Fibroblast of lung (primary cell): Measurements from ENCODE around the gene KIAA1549.

Experiments used
- CTCF ChIP-seq, 2 donors: IDR thresholded peaks in 1 of 2; conservative IDR thresholded peaks in 1 of 2; 1 replicate in 1 of 2; 2 replicates in 1 of 2; pipeline ENCODE4 v1.5.1; 2011 to 2012; ENCODE audit warnings: low read length in 2 of 2, control low read depth in 1 of 2, inconsistent platforms in 1 of 2, low read depth in 1 of 2, mild to moderate bottlenecking in 1 of 2
- EZH2 ChIP-seq: IDR thresholded peaks from 2 replicates; pipeline ENCODE4 v1.5.1; 2012; ENCODE audit warnings: low read length, control low read depth, mild to moderate bottlenecking; ENCODE audit errors: missing control alignments

- TF ChIP-seq CTCF (conservative IDR thresholded peaks at IDR 0.05 in 1 of 2, IDR thresholded peaks at IDR 0.05 in 1 of 2; ENCODE audit: low read depth in 1 of 2, low read length in 2 of 2) (no peak), EZH2 (no peak)
These were observed 148.2 kb downstream of the KIAA1549 start for GRCh38 chr7:138832966-138833365.
